ENCODE results near the gene CXCL12. TPM values are rescaled to one million over a fixed set of nuclear protein-coding genes. Genes with fewer than 3 reads are reported as not detected.

The CXCL12 gene
- total RNA-seq, 1 donor from 2014 or later, result 0.97 TPM

DNA sequence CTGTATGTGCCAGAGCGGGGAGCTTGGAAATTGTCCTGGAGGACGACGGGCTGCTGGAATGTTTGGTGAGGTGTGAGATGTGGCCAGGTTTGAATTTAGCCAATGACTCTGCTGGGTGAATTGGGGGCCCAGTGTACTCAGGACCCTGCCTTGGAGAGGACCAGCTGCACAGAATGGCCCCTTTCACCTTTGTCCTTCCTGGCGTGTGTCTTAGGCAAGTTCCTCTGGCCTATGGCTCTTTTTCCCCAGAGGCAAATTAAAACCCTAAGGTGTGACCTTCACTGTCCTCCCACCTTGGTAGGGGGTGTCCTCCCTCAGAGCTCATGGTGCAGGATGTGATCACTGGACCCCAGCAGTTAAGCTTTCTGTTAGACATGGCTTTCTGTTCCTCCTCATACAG, 47.8 kb downstream of the CXCL12 start:
- no peak for DNase-seq (ENCODE audit: low spot score)
- H3K4me3 Mint-ChIP-seq (ENCODE audit: unreplicated experiment), result no peak overlapping the region
- peaks cover 10% of the 10 kb centered on the region for H3K4me1 Mint-ChIP-seq (ENCODE audit: unreplicated experiment)
- H3K36me3 Mint-ChIP-seq (ENCODE audit: low read depth, unreplicated experiment), result no peaks in the 10 kb centered on the region
- peaks cover 6% of the 10 kb centered on the region for H3K27me3 Mint-ChIP-seq (ENCODE audit: unreplicated experiment)
- no peaks in the 10 kb centered on the region for H3K9me3 Mint-ChIP-seq (ENCODE audit: unreplicated experiment)
- TF ChIP-seq, protein P1, sequence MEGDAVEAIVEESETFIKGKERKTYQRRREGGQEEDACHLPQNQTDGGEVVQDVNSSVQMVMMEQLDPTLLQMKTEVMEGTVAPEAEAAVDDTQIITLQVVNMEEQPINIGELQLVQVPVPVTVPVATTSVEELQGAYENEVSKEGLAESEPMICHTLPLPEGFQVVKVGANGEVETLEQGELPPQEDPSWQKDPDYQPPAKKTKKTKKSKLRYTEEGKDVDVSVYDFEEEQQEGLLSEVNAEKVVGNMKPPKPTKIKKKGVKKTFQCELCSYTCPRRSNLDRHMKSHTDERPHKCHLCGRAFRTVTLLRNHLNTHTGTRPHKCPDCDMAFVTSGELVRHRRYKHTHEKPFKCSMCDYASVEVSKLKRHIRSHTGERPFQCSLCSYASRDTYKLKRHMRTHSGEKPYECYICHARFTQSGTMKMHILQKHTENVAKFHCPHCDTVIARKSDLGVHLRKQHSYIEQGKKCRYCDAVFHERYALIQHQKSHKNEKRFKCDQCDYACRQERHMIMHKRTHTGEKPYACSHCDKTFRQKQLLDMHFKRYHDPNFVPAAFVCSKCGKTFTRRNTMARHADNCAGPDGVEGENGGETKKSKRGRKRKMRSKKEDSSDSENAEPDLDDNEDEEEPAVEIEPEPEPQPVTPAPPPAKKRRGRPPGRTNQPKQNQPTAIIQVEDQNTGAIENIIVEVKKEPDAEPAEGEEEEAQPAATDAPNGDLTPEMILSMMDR (IDR thresholded peaks at IDR 0.05; ENCODE audit: unreplicated experiment), result no peak
- no peak overlapping the region for H3K27ac Mint-ChIP-seq (ENCODE audit: unreplicated experiment)

DNA sequence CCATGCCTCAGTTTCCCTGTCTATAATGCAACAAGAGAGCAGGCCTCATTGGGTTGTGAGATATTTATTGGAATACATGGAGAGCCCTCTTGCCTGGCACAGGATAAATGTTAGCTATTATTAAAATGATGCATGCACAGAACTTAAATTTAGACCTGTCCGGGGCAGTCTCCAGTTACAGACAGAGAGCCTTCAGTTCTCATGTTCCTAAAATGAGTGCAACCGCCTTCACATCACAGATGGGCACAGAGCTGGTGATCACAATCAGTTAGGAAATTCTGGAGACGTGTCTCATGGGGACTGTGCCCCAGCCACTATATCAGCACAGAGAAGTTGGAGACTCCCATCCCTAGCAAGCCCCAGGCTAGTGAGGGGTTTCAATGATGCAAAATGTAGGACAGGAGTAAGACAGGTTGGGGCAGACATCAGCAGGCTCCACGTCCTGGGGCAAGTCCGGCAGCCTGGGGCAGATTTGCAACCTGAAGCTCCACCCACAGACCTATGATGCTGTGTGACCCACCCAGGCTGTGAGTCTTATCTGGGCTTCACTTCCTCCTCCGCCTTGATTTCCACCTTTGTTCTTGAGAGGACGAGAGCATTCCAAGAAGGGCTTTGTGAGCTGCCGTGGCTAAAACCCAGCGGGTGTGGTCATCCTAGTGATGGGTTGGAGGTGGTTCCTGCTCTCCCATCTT, 49.4 kb downstream of the CXCL12 start:
- Mint-ChIP-seq H3K9me3 (ENCODE audit: unreplicated experiment) (no peaks in the 10 kb centered on the region), H3K36me3 (ENCODE audit: low read depth, unreplicated experiment) (no peaks in the 10 kb centered on the region), H3K4me1 (ENCODE audit: unreplicated experiment) (peaks cover 10% of the 10 kb centered on the region), H3K4me3 (ENCODE audit: unreplicated experiment) (no peak overlapping the region), H3K27me3 (ENCODE audit: unreplicated experiment) (peaks cover 6% of the 10 kb centered on the region), H3K27ac (ENCODE audit: unreplicated experiment) (no peak overlapping the region)
- TF ChIP-seq, protein P1 (IDR thresholded peaks at IDR 0.05; ENCODE audit: unreplicated experiment), result no peak
- no peak for DNase-seq (ENCODE audit: low spot score)

DNA sequence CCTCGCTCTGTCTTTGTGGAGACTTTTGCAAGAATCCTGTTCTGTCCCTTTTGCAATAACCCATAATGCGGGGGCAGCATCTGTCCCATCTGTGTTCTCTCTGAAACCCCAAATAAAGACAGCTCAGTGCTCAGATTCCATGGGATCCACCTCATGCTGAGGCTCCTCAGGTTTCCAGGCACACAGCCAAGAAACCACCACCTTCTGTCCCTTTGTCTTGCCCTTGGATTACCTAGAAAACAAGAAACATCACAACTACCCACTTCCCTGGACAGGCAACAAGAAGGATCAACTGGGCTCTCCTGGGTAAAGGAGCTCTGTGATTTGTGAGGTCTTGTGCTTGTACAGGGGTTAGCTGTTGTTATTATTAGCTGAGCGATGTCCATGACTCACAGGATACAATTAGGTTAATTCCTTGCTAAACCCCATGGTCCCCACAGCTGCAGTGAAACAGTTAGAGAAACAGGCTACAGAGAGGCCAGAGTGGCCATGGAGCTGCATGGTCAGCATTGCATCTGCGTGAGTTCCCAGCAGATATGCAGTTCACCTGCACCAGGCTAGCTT, 50.2 kb downstream of the CXCL12 start:
- no peak overlapping the region for H3K4me3 Mint-ChIP-seq (ENCODE audit: unreplicated experiment)
- DNase-seq (ENCODE audit: low spot score), result no peak
- H3K9me3 Mint-ChIP-seq (ENCODE audit: unreplicated experiment), result no peaks in the 10 kb centered on the region
- H3K27me3 Mint-ChIP-seq (ENCODE audit: unreplicated experiment), result peaks cover 6% of the 10 kb centered on the region
- no peak overlapping the region for H3K27ac Mint-ChIP-seq (ENCODE audit: unreplicated experiment)
- TF ChIP-seq, protein P1 (IDR thresholded peaks at IDR 0.05; ENCODE audit: unreplicated experiment), result no peak
- peaks cover 7% of the 10 kb centered on the region for H3K4me1 Mint-ChIP-seq (ENCODE audit: unreplicated experiment)
- H3K36me3 Mint-ChIP-seq (ENCODE audit: low read depth, unreplicated experiment), result no peaks in the 10 kb centered on the region

DNA sequence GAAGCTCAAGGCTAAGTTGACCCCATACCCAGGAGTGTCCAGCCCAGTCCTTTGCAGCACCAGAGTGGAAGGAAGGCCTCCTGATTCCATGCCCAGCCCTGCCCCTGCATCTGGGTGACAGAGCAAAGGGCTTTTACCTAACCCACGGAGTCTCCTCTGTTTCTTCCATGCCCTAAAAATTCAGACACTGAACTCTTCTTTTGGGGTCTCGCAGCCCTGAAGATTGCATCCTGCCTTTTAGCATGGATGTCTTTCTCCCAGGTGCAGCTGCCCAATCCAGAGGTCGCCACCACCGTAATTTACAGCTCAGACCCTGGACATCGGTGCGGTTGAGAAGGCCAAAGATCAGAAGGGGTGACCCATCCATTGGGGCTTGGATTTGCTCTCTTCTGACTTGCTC, 50.8 kb downstream of the CXCL12 start:
- Mint-ChIP-seq H3K4me1 (ENCODE audit: unreplicated experiment) (peaks cover 4% of the 10 kb centered on the region), H3K27ac (ENCODE audit: unreplicated experiment) (no peak overlapping the region), H3K27me3 (ENCODE audit: unreplicated experiment) (peaks cover 6% of the 10 kb centered on the region), H3K36me3 (ENCODE audit: low read depth, unreplicated experiment) (no peaks in the 10 kb centered on the region), H3K4me3 (ENCODE audit: unreplicated experiment) (no peak overlapping the region), H3K9me3 (ENCODE audit: unreplicated experiment) (no peaks in the 10 kb centered on the region)
- TF ChIP-seq, protein P1 (IDR thresholded peaks at IDR 0.05; ENCODE audit: unreplicated experiment), result no peak
- no peak for DNase-seq (ENCODE audit: low spot score)

DNA sequence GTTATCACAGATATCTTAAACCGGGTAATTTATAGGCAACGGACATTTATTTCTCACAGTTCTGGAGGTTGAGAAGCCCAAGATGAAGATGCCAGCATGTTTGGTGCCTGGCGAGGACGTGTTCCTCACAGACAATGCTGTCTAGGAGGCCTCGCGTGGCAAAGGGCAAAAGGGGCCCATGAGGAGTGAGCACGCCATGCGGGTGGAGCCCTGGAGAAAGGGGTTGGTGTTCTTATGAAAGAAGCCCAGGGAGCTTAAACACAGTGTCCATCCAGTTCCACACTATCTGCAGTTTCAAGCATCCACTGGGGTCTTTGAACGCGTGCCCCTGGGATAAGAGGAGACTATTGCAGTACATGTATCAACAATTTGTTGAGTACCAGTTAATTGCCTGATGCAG, 51.4 kb downstream of the CXCL12 start:
- no peak overlapping the region for H3K4me3 Mint-ChIP-seq (ENCODE audit: unreplicated experiment)
- H3K27me3 Mint-ChIP-seq (ENCODE audit: unreplicated experiment), result peaks cover 6% of the 10 kb centered on the region
- no peak for DNase-seq (ENCODE audit: low spot score)
- H3K36me3 Mint-ChIP-seq (ENCODE audit: low read depth, unreplicated experiment), result no peaks in the 10 kb centered on the region
- TF ChIP-seq, protein P1 (IDR thresholded peaks at IDR 0.05; ENCODE audit: unreplicated experiment), result no peak
- peaks cover 4% of the 10 kb centered on the region for H3K4me1 Mint-ChIP-seq (ENCODE audit: unreplicated experiment)
- H3K27ac Mint-ChIP-seq (ENCODE audit: unreplicated experiment), result no peak overlapping the region
- H3K9me3 Mint-ChIP-seq (ENCODE audit: unreplicated experiment), result no peaks in the 10 kb centered on the region

All from endothelial cell (in vitro differentiated cells).